Measurements from ENCODE around the gene ANKRD29.
A peak's percentile ranks its signal among the peaks of the same experiment; 100 is the strongest.

ANKRD29 gene

GRCh38 chr18:23612434-23613090 is 50.1 kb downstream of the ANKRD29 start:
- DNase-seq, result no peak

GRCh38 chr18:23609390-23610023 is 53.2 kb downstream of the ANKRD29 start:
- DNase-seq, result no peak

- DNase-seq, result no peak
Observed at GRCh38 chr18:23608211-23608610, 54.5 kb downstream of the ANKRD29 start.

GRCh38 chr18:23605941-23606340 is 56.8 kb downstream of the ANKRD29 start:
- no peak for DNase-seq

- DNase-seq, result no peak
Observed at GRCh38 chr18:23599809-23600208, 62.9 kb downstream of the ANKRD29 start.

GRCh38 chr18:23596183-23596582 is 66.5 kb downstream of the ANKRD29 start:
- no peak for DNase-seq

- DNase-seq, result peak; percentile 60
Observed at GRCh38 chr18:23595591-23595990, 67.1 kb downstream of the ANKRD29 start.

- no peak for DNase-seq
Observed at GRCh38 chr18:23593720-23594119, 69.0 kb downstream of the ANKRD29 start.

- no peak for DNase-seq
Observed at GRCh38 chr18:23592911-23593310, 69.8 kb downstream of the ANKRD29 start.

- DNase-seq, result no peak
Observed at GRCh38 chr18:23591011-23591410, 71.7 kb downstream of the ANKRD29 start.

- DNase-seq, result no peak
Observed at GRCh38 chr18:23588836-23589560, 73.7 kb downstream of the ANKRD29 start.

- no peak for DNase-seq
Observed at GRCh38 chr18:23587220-23587642, 75.5 kb downstream of the ANKRD29 start.

GRCh38 chr18:23586249-23587196 is 76.2 kb downstream of the ANKRD29 start, which contains the start of gene NPC1:
NPC1 (minus strand) TSS chr18:23586506; CDS start chr18:23586343, 163 bp downstream.
- peak; percentile 92 for DNase-seq

- no peak for DNase-seq
Observed at GRCh38 chr18:23585897-23586248, 76.8 kb downstream of the ANKRD29 start.

GRCh38 chr18:23585007-23585871 is 77.5 kb downstream of the ANKRD29 start:
- peak; percentile 29 for DNase-seq

- DNase-seq, result no peak
Observed at GRCh38 chr18:23584019-23584983, 78.4 kb downstream of the ANKRD29 start.

GRCh38 chr18:23583071-23583865 is 79.4 kb downstream of the ANKRD29 start:
- DNase-seq, result no peak

GRCh38 chr18:23580677-23581367 is 81.9 kb downstream of the ANKRD29 start:
- DNase-seq, result no peak

Measured in hematopoietic multipotent progenitor cell treated with erythropoietin and hydrocortisone succinate and interleukin-3 and kit ligand, for 8 days (in vitro differentiated cells).